ENCODE results near the gene PPP1R16B.

- no peak for TF ChIP-seq CTCF (IDR thresholded peaks at IDR 0.05)
- no peak for TF ChIP-seq POLR2A (IDR thresholded peaks at IDR 0.05)
- TF ChIP-seq POLR2AphosphoS5 (IDR thresholded peaks at IDR 0.05): no peak
Observed at GRCh38 chr20:38970302-38970701, 164.8 kb downstream of the PPP1R16B start.

Data from upper lobe of left lung (tissue), 4 donors.